WERI-Rb-1 (cell line): ENCODE results near the gene ZBTB7C.

Experiments
- DNase-seq: peaks from one replicate; pipeline ENCODE4 v3.0.0-alpha.2; 2020
- H3K27ac ChIP-seq: fragments of 250-450 bp; sonication (Bioruptor Pico); 2 replicates; pipeline ENCODE4 v1.5.1; 2020; ENCODE audit warnings: mild to moderate bottlenecking, moderate library complexity
- H3K27me3 ChIP-seq: fragments of 250-450 bp; sonication (Bioruptor Pico); 2 replicates; pipeline ENCODE4 v1.5.1; 2021; ENCODE audit warnings: mild to moderate bottlenecking, low read depth, moderate library complexity; ENCODE audit not compliant: insufficient read depth, severe bottlenecking
- H3K36me3 ChIP-seq: fragments of 250-450 bp; sonication (Bioruptor Pico); 2 replicates; pipeline ENCODE4 v1.5.1; 2020; ENCODE audit warnings: mild to moderate bottlenecking, moderate library complexity
- H3K4me3 ChIP-seq: 2 replicates; pipeline ENCODE4 v1.5.1; 2011; ENCODE audit warnings: low read depth, mild to moderate bottlenecking, control low read depth, low read length
- H3K9me3 ChIP-seq: fragments of 250-450 bp; sonication (Bioruptor Pico); 2 replicates; pipeline ENCODE4 v1.5.1; 2021; ENCODE audit warnings: mild to moderate bottlenecking, moderate library complexity; ENCODE audit not compliant: severe bottlenecking
- TF ChIP-seq, protein P1 (sequence below): IDR thresholded peaks from 2 replicates; pipeline ENCODE4 v1.5.1; 2011; ENCODE audit warnings: low read depth, mild to moderate bottlenecking, control low read depth, inconsistent platforms, low read length

The ZBTB7C gene

DNA sequence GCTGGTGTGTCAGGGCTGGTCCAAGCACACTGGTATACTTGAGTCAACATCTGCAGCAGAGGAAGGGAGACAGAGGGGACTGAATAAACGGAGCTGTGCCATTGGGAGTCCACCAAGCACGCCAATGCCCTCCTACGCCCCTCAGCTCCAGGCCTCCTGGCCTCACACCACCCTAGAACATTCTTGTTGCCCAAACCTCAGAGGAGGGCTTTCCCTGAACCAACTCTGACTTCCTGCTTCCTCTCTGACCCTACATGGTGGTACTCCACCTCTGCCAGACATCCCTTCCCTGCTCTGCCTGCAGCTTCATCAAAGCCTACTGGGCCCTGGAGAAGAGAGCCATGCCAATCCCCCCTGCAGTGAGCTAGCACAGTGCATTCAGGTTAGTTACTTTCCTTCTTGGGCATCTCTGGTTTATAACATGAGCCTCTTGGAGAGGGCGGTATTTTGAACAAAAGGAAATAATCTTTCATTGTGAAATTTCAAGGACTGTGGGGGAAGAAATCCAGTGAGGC is 54.4 kb downstream of the ZBTB7C start:
- Histone ChIP-seq H3K36me3 (no peaks in the 10 kb centered on the region), H3K9me3 (peaks cover 3% of the 10 kb centered on the region), H3K4me3 (no peak overlapping the region), H3K27ac (no peak overlapping the region), H3K27me3 (no peaks in the 10 kb centered on the region)
- DNase-seq: no peak
- TF ChIP-seq, protein P1, sequence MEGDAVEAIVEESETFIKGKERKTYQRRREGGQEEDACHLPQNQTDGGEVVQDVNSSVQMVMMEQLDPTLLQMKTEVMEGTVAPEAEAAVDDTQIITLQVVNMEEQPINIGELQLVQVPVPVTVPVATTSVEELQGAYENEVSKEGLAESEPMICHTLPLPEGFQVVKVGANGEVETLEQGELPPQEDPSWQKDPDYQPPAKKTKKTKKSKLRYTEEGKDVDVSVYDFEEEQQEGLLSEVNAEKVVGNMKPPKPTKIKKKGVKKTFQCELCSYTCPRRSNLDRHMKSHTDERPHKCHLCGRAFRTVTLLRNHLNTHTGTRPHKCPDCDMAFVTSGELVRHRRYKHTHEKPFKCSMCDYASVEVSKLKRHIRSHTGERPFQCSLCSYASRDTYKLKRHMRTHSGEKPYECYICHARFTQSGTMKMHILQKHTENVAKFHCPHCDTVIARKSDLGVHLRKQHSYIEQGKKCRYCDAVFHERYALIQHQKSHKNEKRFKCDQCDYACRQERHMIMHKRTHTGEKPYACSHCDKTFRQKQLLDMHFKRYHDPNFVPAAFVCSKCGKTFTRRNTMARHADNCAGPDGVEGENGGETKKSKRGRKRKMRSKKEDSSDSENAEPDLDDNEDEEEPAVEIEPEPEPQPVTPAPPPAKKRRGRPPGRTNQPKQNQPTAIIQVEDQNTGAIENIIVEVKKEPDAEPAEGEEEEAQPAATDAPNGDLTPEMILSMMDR: no peak

DNA sequence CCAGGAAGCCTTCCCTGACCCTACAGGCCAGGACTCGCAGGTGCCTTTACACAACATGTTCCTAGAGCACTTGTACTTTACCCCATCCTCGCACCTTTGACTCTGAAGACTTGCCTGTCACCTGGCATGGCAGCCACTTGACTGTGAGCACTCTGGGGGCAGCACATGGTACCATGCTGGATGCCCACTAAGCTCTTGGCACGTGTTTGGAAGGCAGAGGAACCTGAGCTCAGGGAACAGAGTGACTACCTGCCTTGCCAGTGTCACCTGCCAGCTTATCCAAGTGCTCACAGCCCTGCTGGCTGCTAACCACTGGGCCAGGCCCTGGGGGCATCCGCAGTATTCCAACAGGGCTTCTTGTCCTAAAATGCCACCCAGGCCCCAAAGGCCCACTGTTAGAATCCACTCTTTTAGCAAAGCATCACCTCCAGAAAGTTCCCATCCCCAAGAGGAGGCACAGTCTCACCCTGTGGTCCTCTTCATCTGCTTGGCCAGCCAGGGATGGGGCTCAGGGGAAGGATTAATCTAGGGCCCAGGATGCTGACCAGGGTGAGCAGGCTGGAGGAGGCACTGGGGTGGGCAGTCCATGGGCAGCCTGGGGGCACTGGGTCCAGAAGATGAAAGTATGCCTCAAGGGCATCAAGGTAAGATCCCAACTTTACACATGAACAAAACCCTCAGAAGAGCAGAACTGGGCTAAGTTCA is 57.0 kb downstream of the ZBTB7C start:
- no peak for DNase-seq
- no peak overlapping the region for H3K4me3 ChIP-seq
- H3K27me3 ChIP-seq: no peaks in the 10 kb centered on the region
- peaks cover 3% of the 10 kb centered on the region for H3K9me3 ChIP-seq
- H3K36me3 ChIP-seq: no peaks in the 10 kb centered on the region
- no peak overlapping the region for H3K27ac ChIP-seq
- TF ChIP-seq, protein P1: no peak

DNA sequence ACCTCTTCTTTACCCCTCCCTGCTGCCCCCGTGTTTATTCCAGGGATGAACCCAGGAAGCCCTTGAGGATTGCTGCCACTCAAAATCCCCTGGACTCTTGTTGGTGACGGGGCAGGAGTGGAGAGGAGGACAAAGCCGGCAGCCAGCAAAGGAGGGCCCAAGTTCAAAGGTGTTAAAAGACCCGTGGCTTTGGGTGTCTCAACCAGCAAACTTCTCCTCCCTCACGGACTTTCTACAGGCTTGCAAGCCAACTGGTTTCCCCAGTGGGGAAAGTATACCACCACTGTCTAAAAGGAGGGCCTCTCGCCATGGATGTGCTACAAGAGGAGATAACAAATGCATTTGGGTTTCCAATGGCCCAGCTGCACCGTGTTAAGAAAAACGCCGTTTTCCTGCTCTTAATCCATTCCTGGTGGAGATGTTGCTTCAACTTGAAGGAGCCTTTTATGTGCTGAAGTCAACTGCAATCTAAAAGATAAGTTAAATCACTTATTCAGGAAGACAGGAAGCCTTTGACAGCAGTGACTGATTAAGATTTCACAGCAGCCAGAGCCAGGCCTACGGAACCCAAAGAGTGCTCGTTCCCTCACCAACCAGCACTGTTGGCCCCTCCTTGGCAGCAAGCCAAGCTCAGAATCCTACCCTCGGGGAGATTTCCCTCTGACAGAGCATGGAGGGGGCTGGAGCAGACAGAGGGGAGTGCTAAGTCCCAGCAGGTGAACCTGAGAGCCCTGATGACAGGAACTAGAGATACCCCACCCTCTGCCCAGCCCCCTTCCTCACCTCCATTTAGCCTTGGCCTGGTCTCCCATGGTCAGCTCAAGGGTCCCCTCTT is 57.8 kb downstream of the ZBTB7C start:
- H3K4me3 ChIP-seq: no peak overlapping the region
- TF ChIP-seq, protein P1: no peak
- peaks cover 3% of the 10 kb centered on the region for H3K9me3 ChIP-seq
- H3K36me3 ChIP-seq: no peaks in the 10 kb centered on the region
- H3K27me3 ChIP-seq: no peaks in the 10 kb centered on the region
- no peak for DNase-seq
- H3K27ac ChIP-seq: no peak overlapping the region; the same call in 1 of the 2 replicates

DNA sequence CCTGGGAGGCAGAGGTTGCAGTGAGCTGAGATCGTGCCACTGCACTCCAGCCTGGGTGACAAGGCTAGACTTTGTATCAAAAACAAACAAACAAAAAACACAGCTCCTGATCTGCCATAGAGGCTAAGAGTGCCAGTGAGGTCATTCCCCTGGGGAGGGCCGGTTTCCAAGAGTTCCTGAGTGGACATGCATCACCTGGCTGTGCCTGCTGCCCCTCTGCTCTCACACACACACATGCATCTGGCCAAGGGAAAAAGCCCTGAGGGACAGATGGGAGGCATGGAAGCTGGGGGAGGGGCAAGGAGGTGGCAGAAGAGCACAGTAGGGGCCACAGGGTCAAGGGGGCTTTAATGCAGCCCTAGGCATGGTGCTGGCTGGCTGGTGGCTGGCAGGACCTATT is 60.4 kb downstream of the ZBTB7C start:
- H3K27ac ChIP-seq: no peak overlapping the region

DNA sequence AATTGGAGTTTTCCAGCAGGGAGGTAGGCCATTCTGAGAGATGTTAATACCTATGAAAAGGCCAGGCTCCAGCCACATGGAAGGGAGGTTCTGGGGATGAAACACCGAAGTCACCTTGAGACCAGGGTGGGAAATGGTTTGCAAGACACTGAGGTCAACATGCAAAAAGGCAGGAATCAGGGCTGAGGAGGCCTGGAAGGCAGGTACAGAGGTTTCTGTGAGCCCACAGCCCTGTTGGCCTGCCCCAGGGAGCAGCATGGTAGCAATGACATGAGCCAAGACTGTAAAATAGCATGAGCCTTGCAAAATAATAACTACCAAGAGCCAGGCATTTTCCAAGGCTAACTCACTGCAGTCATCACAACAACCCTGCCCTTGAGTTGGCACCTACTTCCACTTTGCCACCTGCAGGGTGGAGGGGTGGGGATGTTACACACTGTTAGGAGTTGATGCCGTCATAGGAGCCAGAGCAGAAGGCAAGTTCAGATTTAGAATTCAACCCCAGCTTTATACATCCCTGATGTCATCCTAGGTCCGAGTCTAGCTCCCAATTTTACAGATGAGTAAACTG is 61.3 kb downstream of the ZBTB7C start:
- Histone ChIP-seq H3K36me3 (no peaks in the 10 kb centered on the region), H3K9me3 (peaks cover 3% of the 10 kb centered on the region), H3K4me3 (no peak overlapping the region), H3K27ac (no peak overlapping the region), H3K27me3 (no peaks in the 10 kb centered on the region)
- DNase-seq: no peak
- TF ChIP-seq, protein P1: no peak

More for the DNA sequence above, 60.4 kb downstream of the ZBTB7C start:
- H3K36me3 ChIP-seq: no peaks in the 10 kb centered on the region
- H3K4me3 ChIP-seq: no peak overlapping the region
- peak; percentile 53 for DNase-seq
- no peaks in the 10 kb centered on the region for H3K27me3 ChIP-seq
- H3K9me3 ChIP-seq: peaks cover 3% of the 10 kb centered on the region
- TF ChIP-seq, protein P1: no peak
